ENCODE results near the gene ERAL1.
A peak's percentile ranks its signal among the peaks of the same experiment; 100 is the strongest.
"Not testable (repeated sequence)": the region's sequence is repeated elsewhere in the genome, so short reads cannot be mapped to it uniquely, and the experiment has no call there.

Gene ERAL1

DNA sequence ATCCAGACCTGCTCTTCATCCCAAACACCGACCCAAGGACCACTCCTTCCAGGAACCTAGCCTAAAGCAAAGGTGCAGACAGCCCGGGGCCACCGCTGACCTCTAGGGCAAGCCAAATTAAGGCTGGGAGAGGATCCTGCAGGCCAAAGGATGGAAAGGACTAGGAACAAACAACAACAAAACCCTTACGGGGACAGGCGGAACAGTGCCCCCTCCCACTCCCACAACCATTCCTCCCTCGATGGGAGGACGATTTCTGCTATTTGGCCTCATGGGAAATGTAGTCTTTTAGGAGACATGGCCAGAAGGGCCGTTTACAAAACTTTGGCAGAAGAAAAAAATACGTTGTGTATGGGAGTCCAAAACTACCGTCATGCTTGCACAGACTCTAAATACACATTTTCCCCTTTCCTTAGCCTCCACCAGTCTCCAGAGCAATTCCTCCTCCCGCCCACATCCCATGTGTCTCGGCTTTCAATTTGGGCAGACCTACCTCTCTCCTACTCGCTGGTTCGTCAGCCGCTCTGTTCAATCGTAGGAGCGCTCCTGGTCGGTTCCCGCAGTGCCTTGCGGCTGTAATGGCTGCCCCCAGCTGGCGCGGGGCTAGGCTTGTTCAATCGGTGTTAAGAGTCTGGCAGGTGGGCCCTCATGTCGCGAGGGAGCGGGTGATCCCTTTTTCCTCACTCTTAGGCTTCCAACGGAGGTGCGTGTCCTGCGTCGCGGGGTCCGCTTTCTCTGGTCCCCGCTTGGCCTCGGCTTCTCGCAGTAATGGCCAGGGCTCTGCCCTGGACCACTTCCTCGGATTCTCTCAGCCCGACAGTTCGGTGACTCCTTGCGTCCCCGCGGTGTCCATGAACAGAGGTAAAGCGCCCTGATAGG is at the start of gene ERAL1:
Gene ERAL1 (plus strand): TSS at position 560 of the 879 bp plus-strand sequence. CDS start 19 bp downstream, at position 579.
- DNase-seq, result peak; percentile 89

- no peak for DNase-seq
Observed at GRCh38 chr17:28807925-28808634, 46.7 kb upstream of the ERAL1 start.

DNA sequence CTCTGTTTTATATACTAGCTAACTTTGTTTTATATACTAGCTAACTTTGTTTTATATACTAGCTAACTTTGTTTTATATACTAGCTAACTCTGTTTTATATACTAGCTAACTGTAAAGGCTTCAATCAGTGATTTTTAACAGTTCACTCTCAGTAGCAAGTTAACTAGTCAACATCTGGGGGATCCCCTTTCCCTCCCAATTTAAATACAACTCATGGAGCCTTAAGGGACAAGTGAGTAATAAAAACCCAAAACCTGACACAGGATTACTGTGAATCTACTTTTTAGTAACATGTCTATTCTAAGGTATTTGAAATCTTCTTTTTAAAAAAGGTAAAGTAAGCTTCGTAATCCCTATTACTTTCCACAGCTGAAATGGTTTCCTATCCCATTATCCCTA is 44.4 kb upstream of the ERAL1 start:
- no peak for DNase-seq

- DNase-seq, result no peak
Observed at GRCh38 chr17:28811651-28812090, 43.1 kb upstream of the ERAL1 start.

GRCh38 chr17:28812091-28812747 is 42.6 kb upstream of the ERAL1 start:
- peak; percentile 89 for DNase-seq

- DNase-seq, result peak; percentile 74
Observed at GRCh38 chr17:28812748-28813377, 42.0 kb upstream of the ERAL1 start.

DNA sequence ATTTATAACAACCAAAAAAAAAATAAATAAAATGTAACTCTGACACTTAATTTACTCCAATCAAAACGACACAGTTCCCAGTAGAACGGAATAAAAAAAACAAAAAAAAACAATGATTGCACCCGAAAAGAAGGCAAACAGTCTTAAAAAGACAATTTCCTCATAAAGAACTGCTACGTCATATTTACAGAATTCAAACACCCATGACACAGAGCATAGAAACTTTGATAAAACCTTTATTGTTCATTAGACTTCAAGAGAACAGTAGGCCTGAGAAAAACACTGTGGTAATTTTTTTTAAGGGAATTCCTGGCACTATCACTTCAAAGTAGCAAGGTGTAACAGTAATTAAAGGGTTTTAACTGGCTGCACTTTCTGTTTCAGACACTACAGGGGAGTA is 38.3 kb upstream of the ERAL1 start:
- no peak for DNase-seq

DNA sequence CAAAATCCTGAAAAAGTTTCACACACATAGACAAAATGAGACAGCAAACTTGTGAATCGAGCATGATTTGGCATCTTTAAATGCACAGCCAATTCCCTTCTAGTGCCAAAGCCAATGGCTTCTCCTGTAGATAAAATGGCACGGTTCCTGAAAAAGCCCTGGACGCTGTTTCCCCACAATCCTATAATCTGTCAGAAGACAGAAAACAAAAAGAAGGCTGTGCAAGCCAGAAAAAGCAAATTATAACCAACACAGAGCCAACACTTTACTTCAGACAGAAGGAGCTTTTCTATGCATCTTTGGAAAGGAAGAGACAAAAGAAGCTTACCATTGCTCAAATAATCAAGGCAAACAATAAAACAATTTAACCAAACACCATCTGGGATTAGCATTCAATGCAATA is 36.0 kb upstream of the ERAL1 start:
- no peak for DNase-seq

DNA sequence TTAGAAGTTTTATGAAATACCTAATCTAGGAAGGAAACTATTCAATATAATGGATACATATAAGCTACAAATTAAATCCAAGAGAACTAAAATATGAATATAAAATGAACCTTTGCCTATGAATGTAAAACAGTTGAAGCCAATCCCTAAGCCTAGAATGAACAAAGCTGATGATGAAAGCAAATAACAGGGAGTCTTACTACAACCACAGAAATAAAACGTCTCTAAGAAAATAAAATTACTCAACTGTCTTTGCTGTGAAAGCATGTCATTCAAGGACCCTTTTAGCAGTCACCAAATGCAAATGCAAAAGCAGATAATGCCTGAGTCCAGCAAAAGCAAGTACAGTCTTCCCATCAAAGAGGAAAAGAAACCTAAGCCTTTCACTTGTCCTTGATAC is 35.2 kb upstream of the ERAL1 start:
- no peak for DNase-seq

DNA sequence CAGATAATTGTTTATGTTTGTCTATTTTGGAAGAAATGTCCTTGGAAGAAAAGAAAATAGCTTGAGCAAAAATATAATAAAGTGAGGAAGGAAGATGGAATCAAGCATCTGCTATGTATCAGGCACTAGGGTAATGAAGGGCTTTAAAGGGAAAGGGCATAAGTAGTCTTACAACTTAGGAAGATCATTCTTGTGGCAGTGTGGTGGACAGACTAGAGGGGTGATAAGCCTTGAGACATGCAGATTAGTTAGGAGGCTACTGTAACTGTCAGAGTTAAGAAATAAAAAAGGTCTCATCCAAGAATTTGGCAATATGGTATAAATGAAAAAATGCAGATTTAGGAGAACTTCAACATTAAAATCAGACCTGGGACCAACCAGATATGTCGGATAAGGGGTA is 27.1 kb upstream of the ERAL1 start:
- DNase-seq, result no peak

GRCh38 chr17:28828294-28829040 is 26.3 kb upstream of the ERAL1 start:
- DNase-seq, result no peak

DNA sequence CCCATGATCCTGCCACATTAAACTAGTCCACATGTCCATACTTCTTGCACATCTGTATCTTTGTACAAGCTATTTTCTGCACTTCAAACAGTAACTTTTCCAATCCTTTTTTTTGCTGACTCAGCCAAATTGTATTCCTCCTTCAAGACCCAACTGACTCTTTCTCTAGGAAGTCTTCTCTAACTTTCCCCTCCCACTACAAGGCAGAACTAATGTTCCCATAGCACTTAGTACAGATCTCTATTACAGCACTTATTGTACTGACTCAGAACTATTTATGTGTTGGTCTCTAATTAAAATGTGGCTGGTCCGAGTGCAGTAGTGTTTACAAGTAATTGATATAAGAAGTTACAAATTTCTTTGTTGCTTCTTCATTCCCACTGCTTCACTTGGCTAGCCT is 20.4 kb upstream of the ERAL1 start:
- DNase-seq, result no peak

DNA sequence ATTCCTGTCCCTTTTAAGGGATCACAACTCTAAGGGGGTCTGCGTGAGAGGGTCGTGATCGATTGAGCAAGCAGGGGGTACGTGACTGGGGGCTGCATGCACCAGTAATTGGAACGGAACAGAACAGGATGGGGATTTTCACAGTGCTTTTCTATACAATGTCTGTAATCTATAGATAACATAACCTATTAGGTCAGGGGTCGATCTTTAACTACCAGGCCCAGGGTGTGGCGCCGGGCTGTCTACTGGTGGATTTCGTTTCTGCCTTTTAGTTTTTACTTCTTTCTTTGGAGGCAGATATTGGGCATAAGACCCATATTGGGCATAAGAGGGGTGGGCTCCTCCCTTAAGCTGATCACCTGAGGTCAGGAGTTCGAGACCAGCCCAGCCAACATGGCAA is 18.3 kb upstream of the ERAL1 start:
- not testable (repeated sequence) for DNase-seq

DNA sequence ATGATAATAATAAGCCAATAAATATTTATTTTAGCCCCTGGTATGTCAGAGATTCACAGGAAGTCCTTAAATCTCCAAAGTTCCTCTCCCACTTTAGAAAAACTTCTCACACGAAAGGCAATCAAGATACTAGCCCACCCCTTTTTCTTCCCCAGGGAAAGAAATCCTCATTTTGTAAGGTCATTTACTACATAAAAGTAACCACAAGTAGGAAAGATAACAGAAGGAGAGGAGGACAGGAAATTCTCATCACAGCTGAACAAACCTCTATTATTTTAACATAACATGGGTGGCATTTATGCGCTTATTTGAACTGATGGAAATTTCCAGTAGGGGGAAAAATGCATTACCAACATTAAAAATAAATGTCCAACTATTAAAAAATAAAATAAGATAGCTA is 15.6 kb upstream of the ERAL1 start:
- DNase-seq, result no peak

GRCh38 chr17:28841901-28842281 is 12.9 kb upstream of the ERAL1 start:
- DNase-seq, result no peak

GRCh38 chr17:28842282-28843012 is 12.4 kb upstream of the ERAL1 start, which contains the start of gene FAM222B:
FAM222B (minus strand) TSS chr17:28842790; CDS start chr17:28766667, 76,123 bp downstream.
- peak; percentile 75 for DNase-seq

- no peak for DNase-seq
Observed at GRCh38 chr17:28843816-28844148, 11.0 kb upstream of the ERAL1 start.

GRCh38 chr17:28846231-28846630 is 8.6 kb upstream of the ERAL1 start:
- no peak for DNase-seq

GRCh38 chr17:28846699-28847098 is 8.1 kb upstream of the ERAL1 start:
- not testable (repeated sequence) for DNase-seq

- DNase-seq, result peak; percentile 79
Observed at GRCh38 chr17:28848667-28849066, 6.1 kb upstream of the ERAL1 start.

- peak; percentile 22 for DNase-seq
Observed at GRCh38 chr17:28849281-28849680, 5.5 kb upstream of the ERAL1 start.

DNA sequence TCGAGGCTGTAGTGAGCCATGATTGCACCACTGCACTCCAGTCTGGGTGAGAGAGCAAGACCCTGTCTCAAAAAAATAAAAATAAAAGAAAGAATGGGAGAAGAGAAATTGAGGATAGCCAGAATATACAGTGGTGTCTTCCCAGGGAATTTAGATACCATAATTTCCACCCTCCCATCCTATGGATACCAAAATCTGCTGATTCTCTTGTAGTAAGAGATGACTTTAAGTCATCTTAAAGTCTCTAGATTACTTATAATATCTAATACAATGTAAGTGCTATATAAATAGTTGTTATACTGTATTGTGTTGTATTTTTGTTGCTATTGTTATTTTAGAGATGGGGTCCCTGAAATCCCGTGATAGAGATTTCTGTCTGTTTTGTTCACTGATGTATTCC is 1.5 kb upstream of the ERAL1 start:
- no peak for DNase-seq
